ENCODE results near the gene KIF22. TPM values are rescaled to one million over a fixed set of nuclear protein-coding genes. Genes with fewer than 3 reads are reported as not detected.

KIF22 gene
- total and polyA plus RNA-seq, 3 experiments from 2014 or later, result 61.2 to 131 (median 118) TPM

GRCh38 chr16:29844575-29845331, 54.2 kb downstream of the KIF22 start:
- Histone ChIP-seq H3K27me3 (ENCODE audit: insufficient read depth, low read length, poor library complexity, severe bottlenecking) (no peaks in the 10 kb centered on the region), H3K27ac (ENCODE audit: low read depth, low read length) (no peak overlapping the region), H3K4me3 (ENCODE audit: low read length) (no peak overlapping the region), H3K4me1 (ENCODE audit: insufficient read depth, low read length) (no peaks in the 10 kb centered on the region), H3K9me3 (ENCODE audit: low read length) (no peaks in the 10 kb centered on the region), H3K36me3 (ENCODE audit: insufficient read depth, low read length) (peaks cover 17% of the 10 kb centered on the region)
- ChIA-PET CTCF (interaction anchor here (1.2 to 5.8 kb wide), 5 partner anchors 19 to 143 kb away, joined by 3 to 88 read pairs (median 8); partner anchors contain the start of genes CDIPT, MVP and PAGR1), POLR2A (interaction anchor here (0.6 kb wide), 1 partner anchor 682 kb away, joined by 4 read pairs; no protein-coding TSS in a partner anchor)
- peak overlapping the region in 4 of 8 donors; percentile 8 to 94 (median 44) for H3K27ac Mint-ChIP-seq
- H3K27me3 Mint-ChIP-seq, result no peaks in the 10 kb centered on the region
- no peak for DNase-seq
- H3K4me3 Mint-ChIP-seq, result no peak overlapping the region
- peaks cover 5 to 81% (median 16%) of the 10 kb centered on the region in 3 donors for H3K36me3 Mint-ChIP-seq
- peaks cover 3 to 5% (median 4%) of the 10 kb centered on the region in 3 donors for H3K4me1 Mint-ChIP-seq
- H3K9me3 Mint-ChIP-seq, result no peaks in the 10 kb centered on the region

- peaks cover 5 to 72% (median 15%) of the 10 kb centered on the region in 3 donors for H3K36me3 Mint-ChIP-seq
Measured at GRCh38 chr16:29845656-29846055, 55.1 kb downstream of the KIF22 start.

GRCh38 chr16:29848420-29849297, 58.1 kb downstream of the KIF22 start:
- peaks cover 5 to 48% (median 11%) of the 10 kb centered on the region in 3 donors for H3K36me3 Mint-ChIP-seq
- H3K4me1 ChIP-seq (ENCODE audit: insufficient read depth, low read length), result no peaks in the 10 kb centered on the region
- no peak overlapping the region for H3K4me3 Mint-ChIP-seq
- H3K9me3 Mint-ChIP-seq, result no peaks in the 10 kb centered on the region
- peaks cover 3 to 8% (median 5%) of the 10 kb centered on the region in 3 donors for H3K4me1 Mint-ChIP-seq
- CTCF ChIA-PET, result interaction anchor here (0.7 to 5.8 kb wide), 50 partner anchors 8 to 208 kb away, joined by 3 to 88 read pairs (median 5); partner anchors contain the start of genes CDIPT, HIRIP3, INO80E and KIF22
- POLR2A ChIA-PET, result interaction anchor here (0.5 to 1.6 kb wide), 11 partner anchors 14 to 248 kb away, joined by 3 to 9 read pairs (median 5); partner anchors contain the start of genes KIF22, MVP and PAGR1
- peak overlapping the region; percentile 45 to 68 (median 56) for H3K27ac Mint-ChIP-seq
- H3K9me3 ChIP-seq (ENCODE audit: low read length), result no peaks in the 10 kb centered on the region
- DNase-seq, result peak; percentile 66 to 84 (median 74)
- H3K27ac ChIP-seq (ENCODE audit: low read depth, low read length), result no peak overlapping the region
- H3K4me3 ChIP-seq (ENCODE audit: low read length), result no peak overlapping the region
- no peaks in the 10 kb centered on the region for H3K27me3 ChIP-seq (ENCODE audit: insufficient read depth, low read length, poor library complexity, severe bottlenecking)
- H3K27me3 Mint-ChIP-seq, result no peaks in the 10 kb centered on the region
- peaks cover 5% of the 10 kb centered on the region for H3K36me3 ChIP-seq (ENCODE audit: insufficient read depth, low read length)

More at GRCh38 chr16:29845656-29846055, 55.1 kb downstream of the KIF22 start:
- CTCF ChIA-PET, result interaction anchor here (1.3 to 5.8 kb wide), 5 partner anchors 18 to 155 kb away, joined by 3 to 88 read pairs (median 8); partner anchors contain the start of genes CDIPT, MVP and PAGR1
- no peaks in the 10 kb centered on the region for H3K27me3 ChIP-seq (ENCODE audit: insufficient read depth, low read length, poor library complexity, severe bottlenecking)
- no peaks in the 10 kb centered on the region for H3K9me3 ChIP-seq (ENCODE audit: low read length)
- no peaks in the 10 kb centered on the region for H3K27me3 Mint-ChIP-seq
- peaks cover 17% of the 10 kb centered on the region for H3K36me3 ChIP-seq (ENCODE audit: insufficient read depth, low read length)
- no peak overlapping the region for H3K27ac ChIP-seq (ENCODE audit: low read depth, low read length)
- H3K4me3 ChIP-seq (ENCODE audit: low read length), result no peak overlapping the region
- H3K4me1 Mint-ChIP-seq, result peaks cover 3 to 8% (median 5%) of the 10 kb centered on the region in 3 donors
- POLR2A ChIA-PET, result interaction anchor here (0.6 kb wide), 1 partner anchor 682 kb away, joined by 4 read pairs; no protein-coding TSS in a partner anchor
- no peak overlapping the region for H3K4me3 Mint-ChIP-seq
- no peaks in the 10 kb centered on the region for H3K9me3 Mint-ChIP-seq
- H3K27ac Mint-ChIP-seq, result peak overlapping the region in 3 of 8 donors; percentile 8 to 63 (median 23)
- DNase-seq, result no peak
- no peaks in the 10 kb centered on the region for H3K4me1 ChIP-seq (ENCODE audit: insufficient read depth, low read length)

GRCh38 chr16:29849505-29849904, 59.0 kb downstream of the KIF22 start:
- no peaks in the 10 kb centered on the region for H3K27me3 Mint-ChIP-seq
- Histone ChIP-seq H3K4me1 (ENCODE audit: insufficient read depth, low read length) (no peaks in the 10 kb centered on the region), H3K4me3 (ENCODE audit: low read length) (no peak overlapping the region), H3K9me3 (ENCODE audit: low read length) (no peaks in the 10 kb centered on the region), H3K36me3 (ENCODE audit: insufficient read depth, low read length) (peaks cover 5% of the 10 kb centered on the region), H3K27ac (ENCODE audit: low read depth, low read length) (no peak overlapping the region), H3K27me3 (ENCODE audit: insufficient read depth, low read length, poor library complexity, severe bottlenecking) (no peaks in the 10 kb centered on the region)
- H3K36me3 Mint-ChIP-seq, result peaks cover 5 to 40% (median 9%) of the 10 kb centered on the region in 3 donors
- CTCF ChIA-PET, result interaction anchor here (0.7 to 5.8 kb wide), 24 partner anchors 7 to 209 kb away, joined by 3 to 88 read pairs (median 8); partner anchors contain the start of genes CDIPT, KIF22, MVP and PAGR1
- POLR2A ChIA-PET, result interaction anchor here (0.6 to 1.6 kb wide), 3 partner anchors 17 to 62 kb away, joined by 3 to 7 read pairs (median 6); partner anchors contain the start of gene PAGR1
- peaks cover 3 to 8% (median 5%) of the 10 kb centered on the region in 3 donors for H3K4me1 Mint-ChIP-seq
- H3K9me3 Mint-ChIP-seq, result no peaks in the 10 kb centered on the region
- H3K27ac Mint-ChIP-seq, result peak overlapping the region in 1 of 8 donors; percentile 76
- no peak overlapping the region for H3K4me3 Mint-ChIP-seq
- no peak for DNase-seq

- Mint-ChIP-seq H3K27me3 (no peaks in the 10 kb centered on the region), H3K9me3 (no peaks in the 10 kb centered on the region), H3K36me3 (peaks cover 0 to 26% (median 4%) of the 10 kb centered on the region in 3 donors), H3K27ac (peak overlapping the region in 1 of 8 donors; percentile 36), H3K4me1 (peaks cover 3 to 8% (median 5%) of the 10 kb centered on the region in 3 donors), H3K4me3 (no peak overlapping the region)
- no peaks in the 10 kb centered on the region for H3K27me3 ChIP-seq (ENCODE audit: insufficient read depth, low read length, poor library complexity, severe bottlenecking)
- POLR2A ChIA-PET, result interaction anchor here (0.6 to 0.7 kb wide), 4 partner anchors 43 to 215 kb away, joined by 4 to 7 read pairs (median 5); no protein-coding TSS in a partner anchor
- no peak for DNase-seq
- CTCF ChIA-PET, result interaction anchor here (0.8 to 1.7 kb wide), 2 partner anchors 43 to 150 kb away, joined by 3 to 6 read pairs; no protein-coding TSS in a partner anchor
- no peak overlapping the region for H3K27ac ChIP-seq (ENCODE audit: low read depth, low read length)
- H3K4me3 ChIP-seq (ENCODE audit: low read length), result no peak overlapping the region
- H3K36me3 ChIP-seq (ENCODE audit: insufficient read depth, low read length), result peaks cover 5% of the 10 kb centered on the region
- no peaks in the 10 kb centered on the region for H3K9me3 ChIP-seq (ENCODE audit: low read length)
- H3K4me1 ChIP-seq (ENCODE audit: insufficient read depth, low read length), result no peaks in the 10 kb centered on the region
Measured at GRCh38 chr16:29850998-29851397, 60.4 kb downstream of the KIF22 start.

GRCh38 chr16:29852654-29853053, 62.1 kb downstream of the KIF22 start:
- H3K27ac Mint-ChIP-seq, result no peak overlapping the region
- H3K27me3 ChIP-seq (ENCODE audit: insufficient read depth, low read length, poor library complexity, severe bottlenecking), result no peaks in the 10 kb centered on the region
- DNase-seq, result no peak
- H3K4me3 Mint-ChIP-seq, result no peak overlapping the region
- POLR2A ChIA-PET, result no interaction called here
- peaks cover 3 to 8% (median 5%) of the 10 kb centered on the region in 3 donors for H3K4me1 Mint-ChIP-seq
- H3K27ac ChIP-seq (ENCODE audit: low read depth, low read length), result no peak overlapping the region
- H3K36me3 ChIP-seq (ENCODE audit: insufficient read depth, low read length), result no peaks in the 10 kb centered on the region
- no peaks in the 10 kb centered on the region for H3K4me1 ChIP-seq (ENCODE audit: insufficient read depth, low read length)
- no peaks in the 10 kb centered on the region for H3K9me3 Mint-ChIP-seq
- peaks cover 0 to 16% (median 0%) of the 10 kb centered on the region in 3 donors for H3K36me3 Mint-ChIP-seq
- H3K4me3 ChIP-seq (ENCODE audit: low read length), result no peak overlapping the region
- CTCF ChIA-PET, result interaction anchor here (1.0 to 1.7 kb wide), 5 partner anchors 14 to 153 kb away, joined by 3 to 6 read pairs (median 3); no protein-coding TSS in a partner anchor
- no peaks in the 10 kb centered on the region for H3K27me3 Mint-ChIP-seq
- H3K9me3 ChIP-seq (ENCODE audit: low read length), result no peaks in the 10 kb centered on the region

GRCh38 chr16:29854520-29855100, 64.1 kb downstream of the KIF22 start:
- ChIA-PET CTCF (interaction anchor here (0.9 to 1.7 kb wide), 4 partner anchors 22 to 175 kb away, joined by 3 read pairs; no protein-coding TSS in a partner anchor), POLR2A (interaction anchor here (0.8 to 0.9 kb wide), 2 partner anchors 30 to 38 kb away, joined by 3 to 4 read pairs; no protein-coding TSS in a partner anchor)
- H3K27ac ChIP-seq (ENCODE audit: low read depth, low read length), result no peak overlapping the region
- DNase-seq, result no peak
- no peak overlapping the region for H3K4me3 ChIP-seq (ENCODE audit: low read length)
- Mint-ChIP-seq H3K27me3 (no peaks in the 10 kb centered on the region), H3K4me1 (peaks cover 0 to 4% (median 0%) of the 10 kb centered on the region in 3 donors), H3K4me3 (no peak overlapping the region), H3K27ac (peak overlapping the region in 1 of 8 donors; percentile 67), H3K9me3 (no peaks in the 10 kb centered on the region), H3K36me3 (peaks cover 4 to 21% (median 4%) of the 10 kb centered on the region in 3 donors)
- no peaks in the 10 kb centered on the region for H3K27me3 ChIP-seq (ENCODE audit: insufficient read depth, low read length, poor library complexity, severe bottlenecking)
- no peaks in the 10 kb centered on the region for H3K4me1 ChIP-seq (ENCODE audit: insufficient read depth, low read length)
- H3K9me3 ChIP-seq (ENCODE audit: low read length), result no peaks in the 10 kb centered on the region
- H3K36me3 ChIP-seq (ENCODE audit: insufficient read depth, low read length), result no peaks in the 10 kb centered on the region
